Muscle of arm (tissue), 12 donors: ENCODE data around the gene DRD2. TPM values are rescaled to one million over a fixed set of nuclear protein-coding genes. Genes with fewer than 3 reads are reported as not detected.

Experiments
- DNase-seq: peaks from one replicate; pipeline ENCODE4 v3.0.0-alpha.2; 2013
- polyA plus RNA-seq, 12 donors: library from polyadenylated mRNA; unstranded; fragments of 120-200 nt; gene quantifications; one replicate each; pipeline ENCODE4 v1.2.1, GENCODE V29; 2013; ENCODE audit not compliant: insufficient read length in 12 of 12

The DRD2 gene
- polyA plus RNA-seq, 12 donors = 0.08 to 1.7 (median 0.25) TPM; not detected in 4

DNA sequence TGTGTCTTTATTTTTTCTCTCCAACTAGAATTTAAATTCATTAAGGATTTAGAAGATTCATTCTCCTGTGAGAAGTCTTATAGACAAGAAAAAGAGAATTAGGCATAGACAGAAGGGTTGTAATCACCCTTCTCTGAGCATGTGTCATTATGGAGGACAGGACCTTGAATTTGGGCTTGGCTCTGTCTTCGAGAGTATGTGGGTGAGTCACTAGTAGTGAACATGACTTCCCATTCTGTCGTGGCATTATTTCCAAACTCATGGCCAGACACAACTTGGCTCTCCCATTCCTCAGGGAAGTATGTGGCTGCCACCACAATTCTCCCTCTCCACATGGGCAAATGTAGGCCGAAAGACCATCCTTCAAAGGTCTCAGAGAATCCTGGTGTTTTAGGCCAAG, 101.9 kb downstream of the DRD2 start:
- no peak for DNase-seq

DNA sequence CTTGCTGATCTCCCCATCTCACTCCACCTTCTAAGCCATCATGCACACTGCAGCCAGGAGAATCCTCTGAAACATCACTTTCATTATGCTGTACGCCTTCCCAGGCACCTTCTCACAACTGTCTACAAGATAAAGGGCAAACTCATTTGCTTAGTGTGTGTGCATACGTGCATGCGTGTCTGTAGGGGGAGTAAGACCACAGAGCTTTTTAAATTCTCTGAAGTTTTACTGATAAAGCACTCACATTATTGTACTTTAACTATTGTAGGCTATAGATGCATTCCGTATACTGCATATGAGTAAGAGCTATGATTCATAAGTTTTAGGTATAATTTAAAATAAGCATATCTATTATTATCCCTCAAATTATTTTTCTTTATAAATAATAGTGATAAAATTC, 102.9 kb downstream of the DRD2 start:
- no peak for DNase-seq

GRCh38 chr11:113370634-113371033, 104.6 kb downstream of the DRD2 start:
- DNase-seq = no peak

GRCh38 chr11:113369411-113369810, 105.8 kb downstream of the DRD2 start:
- no peak for DNase-seq

DNA sequence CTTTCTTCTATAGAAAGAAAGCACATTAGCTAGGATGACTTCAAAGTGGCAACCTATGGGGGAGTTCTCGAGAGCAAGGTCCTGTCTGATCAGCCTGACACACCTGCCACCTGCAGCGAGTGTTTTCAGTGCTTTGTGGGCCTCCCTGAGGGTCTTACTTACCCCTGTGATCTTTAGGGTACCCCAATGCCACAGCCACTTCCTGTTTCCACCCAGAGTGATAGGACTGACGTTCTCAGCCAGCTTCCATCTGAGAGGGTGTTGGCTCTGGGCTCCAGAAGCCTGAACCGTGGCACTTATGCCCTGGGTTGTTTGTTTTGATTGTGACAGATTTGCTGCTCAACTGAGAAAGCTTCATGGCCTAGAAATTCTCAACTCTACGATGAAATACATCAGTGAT, 109.3 kb downstream of the DRD2 start:
- no peak for DNase-seq

DNA sequence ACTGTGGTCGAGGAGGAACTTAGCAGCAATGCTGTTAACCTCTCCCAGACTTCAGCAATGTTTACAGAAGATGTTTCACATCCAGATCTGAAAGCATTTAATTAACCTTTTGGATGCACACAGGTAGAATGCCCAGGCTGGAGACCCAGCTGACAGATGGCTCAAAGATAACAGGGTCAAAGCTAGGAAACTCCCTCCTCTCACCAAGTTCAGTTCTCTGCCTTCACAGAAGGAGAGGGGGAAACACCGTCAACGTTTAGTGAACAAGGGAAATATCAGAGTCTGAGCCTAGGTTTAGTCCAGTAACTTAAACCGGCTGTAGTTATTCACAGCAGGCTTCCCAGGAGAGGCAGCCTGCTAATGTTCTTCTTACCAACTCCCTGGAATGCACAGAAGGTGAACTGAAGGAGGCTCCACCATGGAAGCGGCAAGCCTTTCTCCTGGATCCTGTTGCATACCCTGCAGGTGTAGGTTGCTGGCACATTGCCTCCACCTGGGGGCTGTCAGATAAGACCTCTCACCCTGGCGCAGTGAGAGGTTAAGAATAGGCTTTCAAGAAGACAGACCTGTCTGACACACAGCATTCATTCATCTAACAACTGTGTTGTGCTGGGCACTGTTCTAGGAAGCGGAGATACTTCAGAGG, 111.1 kb downstream of the DRD2 start:
- no peak for DNase-seq

DNA sequence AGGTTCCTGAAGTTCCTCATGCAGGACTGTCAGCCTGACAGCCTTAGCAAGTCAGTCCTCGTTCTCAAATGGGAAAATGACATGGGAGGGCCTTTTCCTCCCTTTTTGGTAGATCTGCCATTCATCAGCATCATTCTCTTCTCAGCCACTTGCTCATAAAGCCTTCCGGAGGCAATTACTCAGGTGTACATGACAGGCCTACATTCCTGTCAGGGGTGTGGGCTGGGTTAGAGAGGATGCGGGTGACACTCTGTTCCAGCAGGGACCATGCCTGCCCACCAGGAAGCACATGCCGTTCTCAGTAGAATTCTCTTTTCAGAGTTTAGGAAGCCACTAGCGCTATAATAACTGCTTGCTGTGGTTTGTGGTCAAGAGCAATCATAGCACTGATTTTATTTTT, 111.8 kb downstream of the DRD2 start:
- DNase-seq = no peak

Other genes with a start within 250 kb of the DRD2 start
- 10 to 100 TPM in 5 of 12 donors, 1 to 10 TPM in 6, not detected in 1; 7.1 to 18.8 (median 9.8) TPM for gene TTC12, start 160.8 kb downstream of the DRD2 start, polyA plus RNA-seq
- gene ANKK1, start 87.6 kb downstream of the DRD2 start, polyA plus RNA-seq = 1 to 10 TPM in 1 of 12 donors, under 1 TPM in 7, not detected in 4; 0.13 to 1.1 (median 0.22) TPM
- gene TMPRSS5, start 230.9 kb upstream of the DRD2 start, polyA plus RNA-seq = 1 to 10 TPM in 6 of 12 donors, under 1 TPM in 4, not detected in 2; 0.35 to 2.3 (median 1.2) TPM